ENCODE results near the gene ME3.

ME3 gene

GRCh38 chr11:86664930-86665329 lies 7.5 kb downstream of the ME3 start:
- Histone ChIP-seq H3K9ac (no peak overlapping the region), H3K27me3 (ENCODE audit: insufficient read depth, low read depth) (no peaks in the 10 kb centered on the region), H3K79me2 (ENCODE audit: insufficient read depth, low read depth) (no peaks in the 10 kb centered on the region), H3K4me1 (ENCODE audit: low read depth, poor library complexity, severe bottlenecking) (no peaks in the 10 kb centered on the region), H3K4me3 (IDR thresholded peaks at IDR 0.05; ENCODE audit: insufficient read depth, low read depth, low read length) (no peak overlapping the region), H3K36me3 (ENCODE audit: insufficient read depth) (no peaks in the 10 kb centered on the region), H3K27ac (no peak overlapping the region), H2AFZ (ENCODE audit: low read depth) (no peak overlapping the region), H4K20me1 (ENCODE audit: insufficient read depth) (no peaks in the 10 kb centered on the region), H3K4me2 (no peak overlapping the region)
- no peak for TF ChIP-seq CTCF (conservative IDR thresholded peaks at IDR 0.05; ENCODE audit: low read depth, low read length)

GRCh38 chr11:86663761-86664160 lies 8.7 kb downstream of the ME3 start:
- Histone ChIP-seq H3K4me3 (IDR thresholded peaks at IDR 0.05; ENCODE audit: insufficient read depth, low read depth, low read length) (no peak overlapping the region), H3K9ac (no peak overlapping the region), H4K20me1 (ENCODE audit: insufficient read depth) (no peaks in the 10 kb centered on the region), H3K79me2 (ENCODE audit: insufficient read depth, low read depth) (no peaks in the 10 kb centered on the region), H3K4me2 (no peak overlapping the region), H3K36me3 (ENCODE audit: insufficient read depth) (no peaks in the 10 kb centered on the region), H2AFZ (ENCODE audit: low read depth) (no peak overlapping the region), H3K4me1 (ENCODE audit: low read depth, poor library complexity, severe bottlenecking) (no peaks in the 10 kb centered on the region), H3K27ac (no peak overlapping the region), H3K27me3 (ENCODE audit: insufficient read depth, low read depth) (no peaks in the 10 kb centered on the region)
- TF ChIP-seq CTCF (conservative IDR thresholded peaks at IDR 0.05; ENCODE audit: low read depth, low read length): no peak

- no peaks in the 10 kb centered on the region for H3K79me2 ChIP-seq (ENCODE audit: insufficient read depth, low read depth)
- H3K27me3 ChIP-seq (ENCODE audit: insufficient read depth, low read depth): no peaks in the 10 kb centered on the region
- no peak overlapping the region for H3K9ac ChIP-seq
- H3K27ac ChIP-seq: no peak overlapping the region
- H3K4me1 ChIP-seq (ENCODE audit: low read depth, poor library complexity, severe bottlenecking): no peaks in the 10 kb centered on the region
- TF ChIP-seq CTCF (conservative IDR thresholded peaks at IDR 0.05; ENCODE audit: low read depth, low read length): no peak
- no peaks in the 10 kb centered on the region for H3K36me3 ChIP-seq (ENCODE audit: insufficient read depth)
- no peak overlapping the region for H2AFZ ChIP-seq (ENCODE audit: low read depth)
- H3K4me3 ChIP-seq (IDR thresholded peaks at IDR 0.05; ENCODE audit: insufficient read depth, low read depth, low read length): no peak overlapping the region
- no peaks in the 10 kb centered on the region for H4K20me1 ChIP-seq (ENCODE audit: insufficient read depth)
- H3K4me2 ChIP-seq: no peak overlapping the region
Observed at GRCh38 chr11:86663291-86663690, 9.1 kb downstream of the ME3 start.

- H3K36me3 ChIP-seq (ENCODE audit: insufficient read depth): no peaks in the 10 kb centered on the region
- no peak overlapping the region for H2AFZ ChIP-seq (ENCODE audit: low read depth)
- H4K20me1 ChIP-seq (ENCODE audit: insufficient read depth): no peaks in the 10 kb centered on the region
- TF ChIP-seq CTCF (conservative IDR thresholded peaks at IDR 0.05; ENCODE audit: low read depth, low read length): no peak
- no peaks in the 10 kb centered on the region for H3K27me3 ChIP-seq (ENCODE audit: insufficient read depth, low read depth)
- no peaks in the 10 kb centered on the region for H3K79me2 ChIP-seq (ENCODE audit: insufficient read depth, low read depth)
- no peak overlapping the region for H3K4me3 ChIP-seq (IDR thresholded peaks at IDR 0.05; ENCODE audit: insufficient read depth, low read depth, low read length)
- H3K4me2 ChIP-seq: no peak overlapping the region
- no peak overlapping the region for H3K27ac ChIP-seq
- no peaks in the 10 kb centered on the region for H3K4me1 ChIP-seq (ENCODE audit: low read depth, poor library complexity, severe bottlenecking)
- H3K9ac ChIP-seq: no peak overlapping the region
Observed at GRCh38 chr11:86660736-86661135, 11.7 kb downstream of the ME3 start.

- H3K4me3 ChIP-seq (IDR thresholded peaks at IDR 0.05; ENCODE audit: insufficient read depth, low read depth, low read length): no peak overlapping the region
- H3K27ac ChIP-seq: no peak overlapping the region
- no peaks in the 10 kb centered on the region for H3K36me3 ChIP-seq (ENCODE audit: insufficient read depth)
- no peak overlapping the region for H3K9ac ChIP-seq
- H3K27me3 ChIP-seq (ENCODE audit: insufficient read depth, low read depth): no peaks in the 10 kb centered on the region
- no peaks in the 10 kb centered on the region for H3K79me2 ChIP-seq (ENCODE audit: insufficient read depth, low read depth)
- no peak overlapping the region for H3K4me2 ChIP-seq
- no peak overlapping the region for H2AFZ ChIP-seq (ENCODE audit: low read depth)
- TF ChIP-seq CTCF (conservative IDR thresholded peaks at IDR 0.05; ENCODE audit: low read depth, low read length): no peak
- H4K20me1 ChIP-seq (ENCODE audit: insufficient read depth): no peaks in the 10 kb centered on the region
- H3K4me1 ChIP-seq (ENCODE audit: low read depth, poor library complexity, severe bottlenecking): no peaks in the 10 kb centered on the region
Observed at GRCh38 chr11:86660088-86660487, 12.3 kb downstream of the ME3 start.
